K562 (cell line): ENCODE data around the gene MCC.

Source experiments
- DDX20 ChIP-seq: fragments of 450-650 bp; IDR thresholded peaks from 2 replicates; pipeline ENCODE4 v1.6.1; 2016; ENCODE audit warnings: missing genetic modification characterization, low read depth, mild to moderate bottlenecking, missing compliant biosample characterization, moderate library complexity
- FOSL1 ChIP-seq: fragments of 200-800 bp; sonication (Bioruptor generic); conservative IDR thresholded peaks from 2 replicates; pipeline ENCODE4 v1.6.1; 2016; ENCODE audit warnings: missing genetic modification characterization, missing compliant biosample characterization
- FOXJ3 ChIP-seq: sonication (generic); formaldehyde crosslinking; IDR thresholded peaks from 2 replicates; pipeline ENCODE4 v1.4.0; 2020; ENCODE audit warnings: mild to moderate bottlenecking, missing genetic modification reagents
- MAZ ChIP-seq, 2 experiments: fragments of 450-650 bp in 1 of 2; sonication (generic) in 1 of 2; formaldehyde crosslinking; IDR thresholded peaks in 1 of 2; conservative IDR thresholded peaks in 1 of 2; 2 replicates each; pipeline versions ENCODE4 v1.4.0 to v1.5.0; 2020; ENCODE audit warnings: mild to moderate bottlenecking in 1 of 2, missing genetic modification reagents in 1 of 2
- MCM2 ChIP-seq: fragments of 450-650 bp; IDR thresholded peaks from 2 replicates; pipeline ENCODE4 v1.6.1; 2017; ENCODE audit warnings: low read depth, mild to moderate bottlenecking
- PHF21A ChIP-seq: fragments of 450-650 bp; IDR thresholded peaks from 2 replicates; pipeline ENCODE4 v1.6.1; 2017; ENCODE audit warnings: low read depth, borderline replicate concordance
- POLR2A ChIP-seq: fragments of 450-650 bp; conservative IDR thresholded peaks from 2 replicates; pipeline ENCODE4 v1.6.1; 2016
- POLR2AphosphoS5 ChIP-seq: IDR thresholded peaks from 2 replicates; pipeline ENCODE4 v1.6.1; 2011; ENCODE audit warnings: mild to moderate bottlenecking, low read depth, low read length, moderate library complexity; ENCODE audit not compliant: control insufficient read depth, insufficient read depth
- SMC3 ChIP-seq: conservative IDR thresholded peaks from 2 replicates; pipeline ENCODE4 v1.6.1; 2011; ENCODE audit warnings: low read depth, low read length, improper control_type of control experiment; ENCODE audit not compliant: insufficient read depth
- TF ChIP-seq, protein P1 (sequence below), 3 experiments: IDR thresholded peaks in 2 of 3; conservative IDR thresholded peaks in 1 of 3; 2 replicates each; pipeline ENCODE4 v1.5.1; 2011 to 2012; ENCODE audit warnings: low read length in 3 of 3, mild to moderate bottlenecking in 3 of 3, control low read depth in 2 of 3, improper control_type of control experiment in 1 of 3, inconsistent platforms in 1 of 3, low read depth in 1 of 3, mixed read lengths in 1 of 3, moderate library complexity in 1 of 3; ENCODE audit not compliant: insufficient read depth in 2 of 3
- TF ChIP-seq, protein P2 (sequence below): fragments of 450-650 bp; IDR thresholded peaks from 2 replicates; pipeline ENCODE4 v1.6.1; 2017; ENCODE audit warnings: antibody characterized with exemption
- TF ChIP-seq, protein P3 (sequence below): fragments of 450-650 bp; IDR thresholded peaks from 2 replicates; pipeline ENCODE4 v1.6.1; 2016; ENCODE audit warnings: borderline replicate concordance

DNA sequence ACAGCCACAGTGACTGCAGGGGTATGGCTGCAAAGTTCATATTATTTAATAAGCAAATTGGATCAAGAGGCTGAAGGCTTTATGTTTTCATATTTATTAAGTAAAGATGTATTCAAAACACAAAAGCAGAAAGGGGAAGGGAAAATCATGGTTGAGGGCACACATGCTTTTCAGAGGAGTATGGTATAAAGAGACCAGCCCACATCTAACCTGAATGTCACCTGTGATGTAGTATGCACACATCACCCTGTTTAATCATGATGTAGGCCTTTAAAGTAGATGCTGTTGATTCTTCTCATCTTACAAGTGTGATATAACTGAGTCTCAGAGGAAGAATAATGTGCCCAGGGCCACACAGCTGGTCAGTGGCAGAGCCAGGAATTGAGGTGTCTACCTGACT, 299.8 kb downstream of the MCC start:
- TF ChIP-seq MAZ (CRISPR knock-in tag; conservative IDR thresholded peaks at IDR 0.05 in 1 of 2, IDR thresholded peaks at IDR 0.05 in 1 of 2) (no peak), MCM2 (no peak), FOSL1 (tag) (no peak), SMC3 (no peak), DDX20 (tag) (no peak), POLR2A (no peak), PHF21A (no peak), FOXJ3 (CRISPR knock-in tag) (no peak), POLR2AphosphoS5 (no peak)
- TF ChIP-seq, protein P1, sequence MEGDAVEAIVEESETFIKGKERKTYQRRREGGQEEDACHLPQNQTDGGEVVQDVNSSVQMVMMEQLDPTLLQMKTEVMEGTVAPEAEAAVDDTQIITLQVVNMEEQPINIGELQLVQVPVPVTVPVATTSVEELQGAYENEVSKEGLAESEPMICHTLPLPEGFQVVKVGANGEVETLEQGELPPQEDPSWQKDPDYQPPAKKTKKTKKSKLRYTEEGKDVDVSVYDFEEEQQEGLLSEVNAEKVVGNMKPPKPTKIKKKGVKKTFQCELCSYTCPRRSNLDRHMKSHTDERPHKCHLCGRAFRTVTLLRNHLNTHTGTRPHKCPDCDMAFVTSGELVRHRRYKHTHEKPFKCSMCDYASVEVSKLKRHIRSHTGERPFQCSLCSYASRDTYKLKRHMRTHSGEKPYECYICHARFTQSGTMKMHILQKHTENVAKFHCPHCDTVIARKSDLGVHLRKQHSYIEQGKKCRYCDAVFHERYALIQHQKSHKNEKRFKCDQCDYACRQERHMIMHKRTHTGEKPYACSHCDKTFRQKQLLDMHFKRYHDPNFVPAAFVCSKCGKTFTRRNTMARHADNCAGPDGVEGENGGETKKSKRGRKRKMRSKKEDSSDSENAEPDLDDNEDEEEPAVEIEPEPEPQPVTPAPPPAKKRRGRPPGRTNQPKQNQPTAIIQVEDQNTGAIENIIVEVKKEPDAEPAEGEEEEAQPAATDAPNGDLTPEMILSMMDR (IDR thresholded peaks at IDR 0.05 in 2 of 3, conservative IDR thresholded peaks at IDR 0.05 in 1 of 3; ENCODE audit: insufficient read depth in 2 of 3, low read depth in 1 of 3, low read length in 3 of 3): no peak
- TF ChIP-seq, protein P2, sequence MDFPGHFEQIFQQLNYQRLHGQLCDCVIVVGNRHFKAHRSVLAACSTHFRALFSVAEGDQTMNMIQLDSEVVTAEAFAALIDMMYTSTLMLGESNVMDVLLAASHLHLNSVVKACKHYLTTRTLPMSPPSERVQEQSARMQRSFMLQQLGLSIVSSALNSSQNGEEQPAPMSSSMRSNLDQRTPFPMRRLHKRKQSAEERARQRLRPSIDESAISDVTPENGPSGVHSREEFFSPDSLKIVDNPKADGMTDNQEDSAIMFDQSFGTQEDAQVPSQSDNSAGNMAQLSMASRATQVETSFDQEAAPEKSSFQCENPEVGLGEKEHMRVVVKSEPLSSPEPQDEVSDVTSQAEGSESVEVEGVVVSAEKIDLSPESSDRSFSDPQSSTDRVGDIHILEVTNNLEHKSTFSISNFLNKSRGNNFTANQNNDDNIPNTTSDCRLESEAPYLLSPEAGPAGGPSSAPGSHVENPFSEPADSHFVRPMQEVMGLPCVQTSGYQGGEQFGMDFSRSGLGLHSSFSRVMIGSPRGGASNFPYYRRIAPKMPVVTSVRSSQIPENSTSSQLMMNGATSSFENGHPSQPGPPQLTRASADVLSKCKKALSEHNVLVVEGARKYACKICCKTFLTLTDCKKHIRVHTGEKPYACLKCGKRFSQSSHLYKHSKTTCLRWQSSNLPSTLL: no peak
- TF ChIP-seq, protein P3, sequence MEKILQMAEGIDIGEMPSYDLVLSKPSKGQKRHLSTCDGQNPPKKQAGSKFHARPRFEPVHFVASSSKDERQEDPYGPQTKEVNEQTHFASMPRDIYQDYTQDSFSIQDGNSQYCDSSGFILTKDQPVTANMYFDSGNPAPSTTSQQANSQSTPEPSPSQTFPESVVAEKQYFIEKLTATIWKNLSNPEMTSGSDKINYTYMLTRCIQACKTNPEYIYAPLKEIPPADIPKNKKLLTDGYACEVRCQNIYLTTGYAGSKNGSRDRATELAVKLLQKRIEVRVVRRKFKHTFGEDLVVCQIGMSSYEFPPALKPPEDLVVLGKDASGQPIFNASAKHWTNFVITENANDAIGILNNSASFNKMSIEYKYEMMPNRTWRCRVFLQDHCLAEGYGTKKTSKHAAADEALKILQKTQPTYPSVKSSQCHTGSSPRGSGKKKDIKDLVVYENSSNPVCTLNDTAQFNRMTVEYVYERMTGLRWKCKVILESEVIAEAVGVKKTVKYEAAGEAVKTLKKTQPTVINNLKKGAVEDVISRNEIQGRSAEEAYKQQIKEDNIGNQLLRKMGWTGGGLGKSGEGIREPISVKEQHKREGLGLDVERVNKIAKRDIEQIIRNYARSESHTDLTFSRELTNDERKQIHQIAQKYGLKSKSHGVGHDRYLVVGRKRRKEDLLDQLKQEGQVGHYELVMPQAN: no peak
